WTC11 (cell line): ENCODE data around the gene GALNT12. TPM values are rescaled to one million over a fixed set of nuclear protein-coding genes. Genes with fewer than 3 reads are reported as not detected.

ENCODE experiments used
- ATAC-seq: fragments of 200-7000 bp; cut with Tn5 transposase; 2 replicates; pipeline ENCODE4 v1.10.0; 2021; ENCODE audit warnings: mild to moderate bottlenecking, moderate library complexity
- CTCF ChIA-PET: fragments of 300-600 bp; sonication (Branson Sonifier 250); formaldehyde crosslinking; loops from one replicate; lab custom pipeline; 2021; ENCODE audit warnings: antibody characterized with exemption; lab: Charles Lee
- POLR2A ChIA-PET: fragments of 350-600 bp; sonication (Branson Sonifier 250); formaldehyde crosslinking; loops from one replicate; lab custom pipeline; 2021; ENCODE audit warnings: antibody characterized with exemption; lab: Charles Lee
- DNase-seq: peaks from one replicate; pipeline ENCODE4 v3.0.0; 2021; ENCODE audit warnings: low spot score
- H3K27ac Mint-ChIP-seq: 2 replicates; pipeline ENCODE4 v1.8.0; 2021; ENCODE audit warnings: mixed read lengths
- H3K27me3 Mint-ChIP-seq: 2 replicates; pipeline ENCODE4 v1.8.0; 2021; ENCODE audit warnings: low read depth, mild to moderate bottlenecking, moderate library complexity, mixed read lengths
- H3K36me3 Mint-ChIP-seq: 2 replicates; pipeline ENCODE4 v1.8.0; 2021; ENCODE audit warnings: mixed read lengths
- H3K4me1 Mint-ChIP-seq: 2 replicates; pipeline ENCODE4 v1.8.0; 2022; ENCODE audit warnings: mixed read lengths
- H3K4me3 Mint-ChIP-seq: 2 replicates; pipeline ENCODE4 v1.8.0; 2021; ENCODE audit warnings: mild to moderate bottlenecking, moderate library complexity, mixed read lengths
- H3K9me3 Mint-ChIP-seq: 2 replicates; pipeline ENCODE4 v1.8.0; 2021; ENCODE audit warnings: mixed read lengths
- ATF2 ChIP-seq: sonication (generic); formaldehyde crosslinking; IDR thresholded peaks from 2 replicates; pipeline ENCODE4 v1.8.1; 2022; ENCODE audit warnings: low read depth, missing genetic modification reagents, borderline replicate concordance
- CTCF ChIP-seq: fragments of 200-600 bp; IDR thresholded peaks from 2 replicates; pipeline ENCODE4 v1.8.0; 2022; ENCODE audit warnings: antibody characterized with exemption
- ETV6 ChIP-seq: sonication (generic); formaldehyde crosslinking; IDR thresholded peaks from 2 replicates; pipeline ENCODE4 v1.8.1; 2022; ENCODE audit warnings: mild to moderate bottlenecking, missing genetic modification reagents
- FOXP1 ChIP-seq: sonication (generic); formaldehyde crosslinking; IDR thresholded peaks from 2 replicates; pipeline ENCODE4 v1.8.0; 2022; ENCODE audit warnings: missing genetic modification reagents, mild to moderate bottlenecking, moderate library complexity, borderline replicate concordance
- GABPB1 ChIP-seq: sonication (generic); formaldehyde crosslinking; IDR thresholded peaks from 2 replicates; pipeline ENCODE4 v1.8.1; 2023; ENCODE audit warnings: mild to moderate bottlenecking, missing genetic modification reagents
- GRHL2 ChIP-seq: fragments of 250-450 bp; sonication (Bioruptor Pico); IDR thresholded peaks from 2 replicates; pipeline ENCODE4 v1.8.0; 2022; ENCODE audit warnings: mild to moderate bottlenecking, moderate library complexity; ENCODE audit not compliant: insufficient replicate concordance, severe bottlenecking
- GTF2I ChIP-seq: fragments of 250-450 bp; sonication (Bioruptor Pico); conservative IDR thresholded peaks from 2 replicates; pipeline ENCODE4 v1.4.0; 2021; ENCODE audit warnings: mild to moderate bottlenecking
- JAZF1 ChIP-seq: fragments of 250-450 bp; sonication (Bioruptor Pico); IDR thresholded peaks from 2 replicates; pipeline ENCODE4 v1.9.0; 2021; ENCODE audit warnings: moderate library complexity, mild to moderate bottlenecking, inconsistent platforms
- MYBL2 ChIP-seq: sonication (generic); formaldehyde crosslinking; IDR thresholded peaks from 2 replicates; pipeline ENCODE4 v1.8.1; 2023; ENCODE audit warnings: mild to moderate bottlenecking, moderate library complexity, missing genetic modification reagents
- NFE2L1 ChIP-seq: sonication (generic); formaldehyde crosslinking; IDR thresholded peaks from 2 replicates; pipeline ENCODE4 v1.8.1; 2023; ENCODE audit warnings: missing genetic modification reagents
- PRDM15 ChIP-seq: sonication (generic); formaldehyde crosslinking; IDR thresholded peaks from 2 replicates; pipeline ENCODE4 v1.8.0; 2022; ENCODE audit warnings: missing genetic modification reagents
- RORB ChIP-seq: fragments of 250-450 bp; sonication (Bioruptor Pico); IDR thresholded peaks from 2 replicates; pipeline ENCODE4 v1.9.0; 2021; ENCODE audit warnings: mild to moderate bottlenecking
- SMAD3 ChIP-seq: sonication (generic); formaldehyde crosslinking; IDR thresholded peaks from 2 replicates; pipeline ENCODE4 v1.8.0; 2022; ENCODE audit warnings: missing genetic modification reagents, mild to moderate bottlenecking, borderline replicate concordance
- SOX15 ChIP-seq: fragments of 250-450 bp; sonication (Bioruptor Pico); IDR thresholded peaks from 2 replicates; pipeline ENCODE4 v1.9.0; 2021; ENCODE audit warnings: mild to moderate bottlenecking
- ZNF263 ChIP-seq: sonication (generic); formaldehyde crosslinking; IDR thresholded peaks from 2 replicates; pipeline ENCODE4 v1.8.1; 2022; ENCODE audit warnings: low read depth, mild to moderate bottlenecking, moderate library complexity, missing genetic modification reagents
- ZNF532 ChIP-seq: fragments of 250-450 bp; sonication (Bioruptor Pico); IDR thresholded peaks from 2 replicates; pipeline ENCODE4 v1.9.0; 2021; ENCODE audit warnings: mild to moderate bottlenecking, borderline replicate concordance
- total RNA-seq: library from RNA; stranded (reverse); gene quantifications from 3 replicates; pipeline ENCODE4 v1.2.3, GENCODE V29; 2021

Gene GALNT12
- total RNA-seq, 1 experiment from 2014 or later, result 19.3 TPM

GRCh38 chr9:98830554-98830953, 23.1 kb downstream of the GALNT12 start:
- Mint-ChIP-seq H3K9me3 (no peaks in the 10 kb centered on the region), H3K4me3 (no peak overlapping the region), H3K36me3 (peaks cover 15% of the 10 kb centered on the region), H3K4me1 (peaks cover 3% of the 10 kb centered on the region; the same call in 1 of the 2 replicates), H3K27ac (no peak overlapping the region), H3K27me3 (no peaks in the 10 kb centered on the region)
- TF ChIP-seq GABPB1 (CRISPR knock-in tag), result no peak
- no peak for TF ChIP-seq PRDM15 (CRISPR knock-in tag)
- TF ChIP-seq GRHL2 (CRISPR knock-in tag), result no peak
- TF ChIP-seq ZNF532 (CRISPR knock-in tag), result no peak
- TF ChIP-seq RORB (CRISPR knock-in tag), result no peak
- CTCF ChIA-PET, result no interaction called here
- no peak for ATAC-seq
- no peak for DNase-seq
- POLR2A ChIA-PET, result no interaction called here

GRCh38 chr9:98831696-98832095, 24.2 kb downstream of the GALNT12 start:
- ATAC-seq, result no peak
- ChIA-PET CTCF (no interaction called here), POLR2A (no interaction called here)
- no peak overlapping the region for H3K27ac Mint-ChIP-seq
- no peak overlapping the region for H3K4me3 Mint-ChIP-seq
- no peaks in the 10 kb centered on the region for H3K27me3 Mint-ChIP-seq
- TF ChIP-seq JAZF1 (no peak), SOX15 (CRISPR knock-in tag) (no peak), GTF2I (CRISPR knock-in tag) (no peak), MYBL2 (no peak), ATF2 (CRISPR knock-in tag) (no peak), CTCF (no peak), ETV6 (CRISPR knock-in tag) (no peak), ZNF263 (CRISPR knock-in tag) (no peak), FOXP1 (CRISPR knock-in tag) (no peak), SMAD3 (CRISPR knock-in tag) (no peak), NFE2L1 (CRISPR knock-in tag) (no peak)
- TF ChIP-seq, all 79 proteins: peak for 0
- DNase-seq, result no peak
- H3K9me3 Mint-ChIP-seq, result no peaks in the 10 kb centered on the region
- H3K36me3 Mint-ChIP-seq, result peaks cover 15% of the 10 kb centered on the region
- H3K4me1 Mint-ChIP-seq, result peaks cover 3% of the 10 kb centered on the region; the same call in 1 of the 2 replicates
